Nephron (organoid): ENCODE measurements around the gene BACH2.
"Not testable (repeated sequence)": the region's sequence is repeated elsewhere in the genome, so short reads cannot be mapped to it uniquely, and the experiment has no call there.

Source experiments
- H3K27ac Mint-ChIP-seq, 3 experiments: 2 replicates each; pipeline ENCODE4 v1.8.0; 2020; ENCODE audit warnings: mixed read lengths in 3 of 3, mild to moderate bottlenecking in 2 of 3, moderate library complexity in 1 of 3
- H3K27me3 Mint-ChIP-seq: 2 replicates; pipeline ENCODE4 v1.8.0; 2021; ENCODE audit warnings: low read depth, mild to moderate bottlenecking, moderate library complexity, mixed read lengths
- H3K36me3 Mint-ChIP-seq: 2 replicates; pipeline ENCODE4 v1.8.0; 2020; ENCODE audit warnings: low read depth, mixed read lengths
- H3K4me1 Mint-ChIP-seq: 2 replicates; pipeline ENCODE4 v1.8.0; 2020; ENCODE audit warnings: mixed read lengths
- H3K4me3 Mint-ChIP-seq, 3 experiments: 2 replicates each; pipeline ENCODE4 v1.8.0; 2020; ENCODE audit warnings: mild to moderate bottlenecking in 3 of 3, mixed read lengths in 3 of 3, moderate library complexity in 2 of 3
- H3K9me3 Mint-ChIP-seq: 2 replicates; pipeline ENCODE4 v1.8.0; 2020; ENCODE audit warnings: mixed read lengths
- CTCF ChIP-seq, 3 experiments: fragments of 200-600 bp; sonication (generic); IDR thresholded peaks; one replicate each; pipeline ENCODE4 v1.5.0; 2021; ENCODE audit warnings: antibody characterized with exemption in 3 of 3; ENCODE audit not compliant: unreplicated experiment in 3 of 3

BACH2 gene

GRCh38 chr6:90288404-90288803, 8.2 kb downstream of the BACH2 start:
- TF ChIP-seq CTCF (IDR thresholded peaks at IDR 0.05; ENCODE audit: unreplicated experiment in 3 of 3), result no peak
- no peak overlapping the region for H3K4me3 Mint-ChIP-seq

DNA sequence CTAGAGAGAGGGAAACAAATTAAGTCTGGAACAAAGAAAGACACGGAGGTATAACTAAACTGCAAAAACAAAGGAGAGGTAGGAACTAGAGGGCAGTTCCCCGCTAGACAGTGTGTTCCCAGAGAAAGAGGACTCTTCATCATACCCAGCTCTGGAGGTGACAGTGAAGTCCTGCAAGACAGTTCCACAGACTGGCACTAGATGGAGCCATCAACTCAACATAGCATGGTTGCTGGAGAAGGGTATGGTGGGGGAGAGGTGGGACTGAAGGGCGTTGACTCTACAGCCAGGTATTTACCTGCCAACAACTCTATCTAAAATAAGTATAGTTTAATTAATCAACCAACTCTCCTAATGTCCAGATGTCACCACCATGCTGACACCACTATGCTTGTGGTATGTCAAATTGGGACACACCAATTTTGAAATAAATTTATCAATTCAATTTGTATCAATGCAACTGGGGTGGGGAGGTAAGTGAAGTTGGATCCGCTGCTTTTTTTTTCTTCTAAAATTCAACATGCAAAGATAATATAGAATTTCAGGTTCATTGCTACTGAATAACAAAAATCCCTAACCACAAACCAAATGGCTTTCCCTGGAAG, 9.7 kb downstream of the BACH2 start:
- Mint-ChIP-seq H3K27me3 (peaks cover 8% of the 10 kb centered on the region), H3K27ac (peak overlapping the region; percentile 40 to 83 (median 75)), H3K4me3 (no peak overlapping the region), H3K4me1 (peaks cover 57% of the 10 kb centered on the region), H3K36me3 (peaks cover 6% of the 10 kb centered on the region), H3K9me3 (no peaks in the 10 kb centered on the region)
- TF ChIP-seq CTCF (IDR thresholded peaks at IDR 0.05; ENCODE audit: unreplicated experiment in 3 of 3), result peak; percentile 33 to 62 (median 42)

More at GRCh38 chr6:90288404-90288803, 8.2 kb downstream of the BACH2 start:
- Mint-ChIP-seq H3K9me3 (no peaks in the 10 kb centered on the region), H3K27ac (peak overlapping the region in 1 of 3 experiments; percentile 24), H3K27me3 (peaks cover 17% of the 10 kb centered on the region), H3K36me3 (peaks cover 6% of the 10 kb centered on the region), H3K4me1 (peaks cover 60% of the 10 kb centered on the region)

DNA sequence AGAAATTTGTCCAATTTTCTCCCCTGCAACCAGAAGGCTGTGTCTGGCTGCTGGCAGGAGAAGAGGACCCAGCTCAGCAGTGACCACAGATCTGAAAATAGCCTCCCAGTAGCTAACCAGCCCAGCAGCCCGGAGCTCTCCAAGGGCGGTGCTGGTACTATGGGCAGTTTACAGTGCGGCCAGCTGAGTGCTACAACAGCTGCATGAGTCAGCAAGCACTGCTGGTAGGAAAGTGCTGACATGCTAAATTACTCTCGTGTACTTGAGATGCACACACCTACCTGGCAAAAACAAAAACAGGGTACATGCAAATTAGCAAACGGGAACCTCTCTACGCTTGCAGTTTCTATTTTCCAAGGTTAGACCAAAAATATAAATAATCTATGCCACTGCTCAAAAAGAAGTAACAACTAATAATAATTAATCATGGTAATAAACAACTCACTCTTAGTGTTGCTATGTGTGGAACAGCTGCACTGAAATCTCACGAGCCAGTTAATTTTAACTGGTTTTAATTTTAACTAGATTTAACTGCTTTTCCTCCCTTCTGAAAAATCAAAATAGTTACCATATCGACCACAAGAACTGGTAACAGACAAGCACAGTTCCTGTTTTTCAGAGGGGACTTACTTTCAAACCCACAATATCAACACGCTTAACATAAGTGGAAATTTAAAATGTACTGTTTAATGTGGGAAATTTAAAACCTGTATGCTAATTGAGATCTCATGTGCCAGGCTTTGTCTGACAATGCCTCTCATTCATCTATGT, 10.8 kb downstream of the BACH2 start:
- TF ChIP-seq CTCF (IDR thresholded peaks at IDR 0.05; ENCODE audit: unreplicated experiment in 3 of 3), result no peak
- Mint-ChIP-seq H3K27me3 (peaks cover 8% of the 10 kb centered on the region), H3K4me3 (peak overlapping the region; percentile 68 to 84 (median 73)), H3K9me3 (no peaks in the 10 kb centered on the region), H3K36me3 (peaks cover 6% of the 10 kb centered on the region), H3K4me1 (peaks cover 52% of the 10 kb centered on the region), H3K27ac (peak overlapping the region; percentile 75 to 95 (median 83))

GRCh38 chr6:90285042-90285481, 11.6 kb downstream of the BACH2 start:
- Mint-ChIP-seq H3K9me3 (no peaks in the 10 kb centered on the region), H3K27ac (peak overlapping the region; percentile 75 to 95 (median 83)), H3K4me3 (peak overlapping the region; percentile 73 to 84 (median 76)), H3K4me1 (peaks cover 44% of the 10 kb centered on the region), H3K27me3 (peaks cover 8% of the 10 kb centered on the region), H3K36me3 (no peaks in the 10 kb centered on the region)
- TF ChIP-seq CTCF (IDR thresholded peaks at IDR 0.05; ENCODE audit: unreplicated experiment in 3 of 3), result no peak

DNA sequence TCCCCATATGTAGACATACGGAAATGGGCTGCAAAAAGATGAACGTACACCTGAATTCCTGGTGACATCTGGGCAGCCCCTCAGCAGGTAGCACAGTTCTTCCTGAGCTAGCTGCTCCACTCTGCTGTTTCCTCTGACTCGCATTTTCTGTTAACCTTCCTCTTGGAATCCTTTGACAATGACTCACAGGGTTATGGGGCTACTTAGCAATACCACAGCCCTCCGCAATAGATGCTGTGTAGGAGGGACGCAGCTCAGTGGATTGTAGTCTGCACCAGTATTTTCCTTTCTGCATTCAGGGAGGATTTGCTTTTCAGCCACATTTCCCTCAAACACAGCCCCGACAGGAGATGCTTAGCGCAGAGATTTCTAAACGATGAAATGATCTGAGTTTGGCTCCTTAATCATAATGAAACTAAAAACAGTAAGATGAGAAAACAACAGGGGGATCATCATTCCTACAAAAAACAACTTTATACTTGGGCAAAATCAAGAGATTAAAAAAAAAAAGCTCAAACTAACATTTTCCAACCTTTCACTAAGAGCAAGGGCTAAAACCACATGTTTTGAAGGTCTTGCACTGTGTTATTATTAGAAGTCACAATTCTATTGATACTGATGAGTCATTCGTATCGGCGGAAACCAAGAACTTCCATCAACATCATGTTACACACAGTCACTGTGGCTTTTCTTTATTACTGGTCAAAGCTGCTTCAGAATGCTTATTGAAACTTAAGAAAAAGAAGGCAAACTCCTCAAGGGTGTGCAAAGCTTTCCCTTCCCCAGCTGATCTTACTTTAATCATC, 12.2 kb downstream of the BACH2 start:
- no peaks in the 10 kb centered on the region for H3K9me3 Mint-ChIP-seq
- peak overlapping the region; percentile 75 to 95 (median 83) for H3K27ac Mint-ChIP-seq
- peaks cover 4% of the 10 kb centered on the region for H3K27me3 Mint-ChIP-seq
- peaks cover 44% of the 10 kb centered on the region for H3K4me1 Mint-ChIP-seq
- H3K36me3 Mint-ChIP-seq, result no peaks in the 10 kb centered on the region
- TF ChIP-seq CTCF (IDR thresholded peaks at IDR 0.05; ENCODE audit: unreplicated experiment in 3 of 3), result peak in 2 of 3 experiments; percentile 11 to 14
- peak overlapping the region; percentile 61 to 84 (median 76) for H3K4me3 Mint-ChIP-seq

- H3K9me3 Mint-ChIP-seq, H3K36me3 Mint-ChIP-seq, H3K27ac Mint-ChIP-seq, H3K27me3 Mint-ChIP-seq, H3K4me3 Mint-ChIP-seq: not testable (repeated sequence)
- peaks cover 30% of the 10 kb centered on the region for H3K4me1 Mint-ChIP-seq
These were observed 14.4 kb downstream of the BACH2 start for GRCh38 chr6:90282265-90282664.
